GM21619 (cell line): ENCODE data around the gene ATN1.
"Not testable (repeated sequence)": the region's sequence is repeated elsewhere in the genome, so short reads cannot be mapped to it uniquely, and the experiment has no call there.

Source experiments
- ATAC-seq: cut with Tn5 transposase; IDR thresholded peaks from one replicate; pipeline ENCODE4 v1.9.1; 2021; ENCODE audit not compliant: unreplicated experiment

Gene ATN1

DNA sequence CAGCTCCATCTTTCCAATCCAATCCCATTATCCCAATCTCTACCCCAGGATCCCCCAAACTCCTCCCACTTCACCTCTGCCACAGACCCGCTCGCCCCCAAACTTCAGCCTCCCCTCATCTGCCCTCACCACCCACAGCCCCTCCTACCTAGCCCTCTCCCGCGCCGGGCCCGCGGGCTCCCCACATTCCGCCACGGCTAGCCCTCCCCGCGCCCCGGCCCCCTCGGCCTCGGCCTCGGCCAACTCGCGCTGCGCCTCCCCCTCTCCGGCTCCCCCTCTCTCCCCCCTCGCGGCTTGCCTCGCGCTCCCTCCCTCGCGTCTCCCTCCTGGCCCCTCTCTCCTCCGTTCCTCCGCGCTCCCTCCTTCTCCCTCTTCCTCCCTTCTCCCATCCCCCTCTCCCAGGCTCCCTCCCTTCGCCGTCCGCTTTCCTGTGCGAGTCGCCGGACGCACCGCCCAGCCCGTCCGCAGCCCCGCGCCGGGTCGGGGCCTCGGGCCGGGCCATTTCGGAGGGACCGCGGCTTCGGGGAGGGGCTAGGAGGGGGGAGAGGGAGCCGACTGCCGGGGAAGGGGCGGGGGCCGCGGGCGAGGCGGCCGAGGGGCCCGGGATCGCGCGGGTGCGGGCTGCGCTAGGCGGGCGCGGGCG, at the start of gene ATN1:
Gene ATN1 (plus strand): TSS at position 581 of the 643 bp plus-strand sequence. CDS start 6,043 bp downstream, outside the sequence.
- ATAC-seq, result no peak

GRCh38 chr12:6879824-6880223, 47.9 kb upstream of the ATN1 start:
- not testable (repeated sequence) for ATAC-seq

DNA sequence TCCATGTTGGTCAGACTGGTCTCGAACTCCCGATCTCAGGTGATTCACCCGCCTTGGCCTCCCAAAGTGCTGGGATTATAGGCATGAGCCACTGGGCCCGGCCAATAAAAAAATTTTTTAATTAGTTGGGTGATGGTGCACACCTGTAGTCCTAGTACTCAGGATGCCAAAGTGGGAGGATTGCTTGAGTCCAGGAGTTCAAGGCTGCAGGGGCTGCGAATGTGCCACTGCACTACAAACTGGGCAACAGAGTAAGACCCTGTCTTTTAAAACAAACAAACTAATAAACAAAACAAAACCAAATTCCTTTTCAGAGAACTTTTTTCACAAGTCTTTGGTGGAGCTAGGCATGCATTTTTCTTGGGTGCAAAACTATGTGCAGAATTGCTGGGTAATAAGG, 44.5 kb upstream of the ATN1 start:
- no peak for ATAC-seq

GRCh38 chr12:6883683-6884082, 44.1 kb upstream of the ATN1 start:
- ATAC-seq, result no peak

- no peak for ATAC-seq
Measured at GRCh38 chr12:6884539-6884938, 43.2 kb upstream of the ATN1 start.

- not testable (repeated sequence) for ATAC-seq
Measured at GRCh38 chr12:6886206-6886999, 41.4 kb upstream of the ATN1 start.

GRCh38 chr12:6887460-6887859, 40.3 kb upstream of the ATN1 start:
- ATAC-seq, result no peak

GRCh38 chr12:6888360-6888759, 39.4 kb upstream of the ATN1 start:
- no peak for ATAC-seq

- not testable (repeated sequence) for ATAC-seq
Measured at GRCh38 chr12:6888794-6889193, 39.0 kb upstream of the ATN1 start.

DNA sequence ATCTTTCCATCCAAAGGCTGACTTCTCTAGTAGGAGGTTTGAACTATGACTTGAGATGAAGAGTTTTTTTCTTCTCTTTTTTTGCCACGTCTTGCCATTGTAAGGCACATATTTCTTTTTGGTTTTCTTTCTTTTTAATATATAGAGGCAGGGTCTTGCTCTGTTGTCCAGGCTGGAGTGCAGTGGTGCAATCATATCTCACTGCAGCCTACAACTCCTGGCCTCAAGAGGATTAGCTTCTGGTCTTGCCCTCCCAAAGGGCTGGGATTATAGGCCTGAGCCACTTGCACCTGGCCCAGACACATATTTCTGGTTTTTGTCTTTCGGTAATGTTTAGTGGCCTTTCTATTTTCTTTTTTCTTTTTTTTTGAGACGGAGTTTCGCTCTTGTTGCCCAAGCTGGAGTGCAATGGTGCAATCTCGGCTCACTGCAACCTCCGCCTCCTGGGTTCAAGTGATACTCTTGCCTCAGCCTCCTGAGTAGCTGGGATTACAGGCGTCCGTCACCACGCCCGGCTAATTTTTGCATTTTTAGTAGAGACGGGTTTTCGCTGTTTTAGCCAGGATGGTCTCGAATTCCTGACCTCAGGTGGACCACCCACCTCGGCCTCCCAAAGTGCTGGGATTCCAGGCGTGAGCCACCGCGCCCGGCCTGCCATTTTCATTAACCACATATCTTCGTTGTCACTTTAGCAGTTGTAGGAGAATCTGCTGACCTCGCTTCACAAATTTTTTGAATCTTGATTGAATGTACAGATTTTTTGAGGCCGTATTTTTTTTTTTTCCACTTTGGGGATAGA, 37.8 kb upstream of the ATN1 start:
- ATAC-seq, result not testable (repeated sequence)

GRCh38 chr12:6890789-6891645, 36.7 kb upstream of the ATN1 start:
- ATAC-seq, result peak; percentile 94

DNA sequence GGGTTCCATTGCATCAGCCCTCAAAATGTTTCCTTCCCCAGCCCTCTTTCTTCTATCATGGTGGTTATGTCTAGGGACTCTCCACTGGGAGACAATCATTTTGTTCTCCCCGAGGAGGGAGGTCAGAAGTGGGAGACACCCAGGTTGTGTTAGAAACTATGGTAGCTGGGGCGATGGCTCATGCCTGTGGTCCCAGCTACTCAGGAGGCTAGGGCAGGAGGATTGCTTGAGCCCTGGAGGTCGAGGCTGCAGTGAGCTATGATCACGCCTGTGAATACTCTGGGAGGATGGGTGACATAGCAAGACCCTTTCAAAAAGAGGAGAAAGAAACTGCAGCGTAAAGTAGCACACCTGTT, 36.1 kb upstream of the ATN1 start:
- ATAC-seq, result no peak

DNA sequence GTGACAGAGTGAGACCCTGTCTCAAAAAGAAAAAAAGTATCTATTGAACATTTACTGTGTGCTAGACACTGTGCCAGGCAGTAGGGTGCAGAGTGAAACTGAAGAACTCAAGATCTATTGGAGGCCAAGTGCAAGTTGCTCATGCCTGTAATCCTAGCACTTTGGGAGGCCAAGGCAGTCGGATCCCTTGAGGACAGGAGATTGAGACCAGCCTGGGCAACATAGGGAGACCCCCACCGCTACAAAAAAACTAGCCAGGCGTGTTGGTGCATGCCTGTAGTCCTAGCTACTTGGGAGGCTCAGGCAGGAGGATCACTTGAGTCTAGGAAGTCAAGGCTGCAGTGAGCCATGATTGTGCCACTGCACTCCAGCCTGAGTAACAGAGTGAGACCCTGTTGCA, 35.1 kb upstream of the ATN1 start:
- ATAC-seq, result not testable (repeated sequence)

DNA sequence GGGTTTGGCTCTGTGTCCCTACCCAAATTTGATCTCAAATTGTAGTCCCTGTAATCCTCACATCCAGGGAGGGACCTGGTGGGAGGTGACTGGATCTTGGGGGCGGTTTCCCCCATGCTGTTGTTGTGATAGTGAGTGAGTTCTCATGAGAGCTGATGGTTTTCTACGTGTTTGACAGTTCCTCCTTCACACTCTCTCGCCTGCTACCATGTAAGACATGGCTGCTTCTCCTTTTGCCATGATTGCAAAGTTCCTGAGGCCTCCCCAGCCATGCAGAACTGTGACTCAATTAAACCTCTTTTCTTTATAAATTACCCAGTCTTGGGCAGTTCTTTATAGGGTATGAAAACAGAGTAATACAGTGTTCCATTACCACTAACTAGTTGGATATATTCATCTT, 33.4 kb upstream of the ATN1 start:
- ATAC-seq, result no peak

- no peak for ATAC-seq
Measured at GRCh38 chr12:6896846-6897435, 30.8 kb upstream of the ATN1 start.

GRCh38 chr12:6899427-6899826, 28.3 kb upstream of the ATN1 start:
- no peak for ATAC-seq

DNA sequence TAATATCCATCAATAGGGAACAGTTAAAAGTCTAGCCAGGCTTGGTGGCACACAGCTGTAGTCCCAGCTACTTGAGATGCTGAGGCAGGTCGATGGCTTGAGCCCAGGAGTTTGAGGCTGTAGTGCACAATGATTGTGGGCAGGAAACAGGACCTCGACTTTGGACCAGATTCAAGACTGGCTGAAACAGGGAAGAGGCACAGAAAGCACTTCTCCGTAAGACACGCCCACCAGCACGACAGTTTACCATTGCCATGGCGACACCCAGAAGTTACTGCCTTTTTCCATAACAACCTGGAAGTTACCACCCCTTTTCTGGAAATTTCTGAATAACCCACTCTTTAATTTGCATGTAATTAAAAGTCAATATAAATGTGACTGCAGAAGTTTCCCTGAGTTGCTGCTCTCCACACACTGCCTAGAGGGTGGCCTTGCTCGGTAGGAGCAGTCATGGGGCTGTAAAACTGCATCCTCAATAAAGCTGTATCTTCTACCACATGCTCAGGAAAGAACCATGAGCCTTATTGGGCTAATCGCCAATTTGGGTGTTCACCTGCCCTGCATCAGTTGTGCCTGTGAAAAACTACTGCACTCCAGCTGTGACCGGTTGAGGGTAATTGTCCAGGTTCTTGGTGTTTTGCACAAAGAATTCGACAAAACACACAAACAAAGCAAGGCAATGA, 27.8 kb upstream of the ATN1 start:
- ATAC-seq, result no peak

DNA sequence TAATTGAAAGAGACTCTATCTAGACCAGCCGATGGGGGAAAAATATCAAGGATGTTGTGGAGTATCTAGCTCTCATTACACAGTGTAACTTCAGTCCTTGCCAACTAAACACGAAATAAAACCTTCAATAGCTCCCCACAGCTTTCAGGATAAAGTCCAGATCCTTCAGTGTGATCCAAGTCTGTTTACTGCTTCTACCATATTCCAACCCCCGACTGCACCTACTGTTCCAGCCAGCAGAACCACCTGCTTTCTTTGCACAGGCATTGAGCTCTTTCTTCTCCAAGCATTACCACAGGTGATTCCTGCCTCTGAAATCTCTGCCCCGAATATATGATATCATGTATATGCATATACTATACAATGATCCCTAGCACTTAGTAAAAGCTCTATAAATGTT, 25.3 kb upstream of the ATN1 start:
- no peak for ATAC-seq

- no peak for ATAC-seq
Measured at GRCh38 chr12:6903722-6904121, 24.0 kb upstream of the ATN1 start.
